ENCODE measurements around the gene UBASH3B.
A peak's percentile ranks its signal among the peaks of the same experiment; 100 is the strongest.

UBASH3B gene

DNA sequence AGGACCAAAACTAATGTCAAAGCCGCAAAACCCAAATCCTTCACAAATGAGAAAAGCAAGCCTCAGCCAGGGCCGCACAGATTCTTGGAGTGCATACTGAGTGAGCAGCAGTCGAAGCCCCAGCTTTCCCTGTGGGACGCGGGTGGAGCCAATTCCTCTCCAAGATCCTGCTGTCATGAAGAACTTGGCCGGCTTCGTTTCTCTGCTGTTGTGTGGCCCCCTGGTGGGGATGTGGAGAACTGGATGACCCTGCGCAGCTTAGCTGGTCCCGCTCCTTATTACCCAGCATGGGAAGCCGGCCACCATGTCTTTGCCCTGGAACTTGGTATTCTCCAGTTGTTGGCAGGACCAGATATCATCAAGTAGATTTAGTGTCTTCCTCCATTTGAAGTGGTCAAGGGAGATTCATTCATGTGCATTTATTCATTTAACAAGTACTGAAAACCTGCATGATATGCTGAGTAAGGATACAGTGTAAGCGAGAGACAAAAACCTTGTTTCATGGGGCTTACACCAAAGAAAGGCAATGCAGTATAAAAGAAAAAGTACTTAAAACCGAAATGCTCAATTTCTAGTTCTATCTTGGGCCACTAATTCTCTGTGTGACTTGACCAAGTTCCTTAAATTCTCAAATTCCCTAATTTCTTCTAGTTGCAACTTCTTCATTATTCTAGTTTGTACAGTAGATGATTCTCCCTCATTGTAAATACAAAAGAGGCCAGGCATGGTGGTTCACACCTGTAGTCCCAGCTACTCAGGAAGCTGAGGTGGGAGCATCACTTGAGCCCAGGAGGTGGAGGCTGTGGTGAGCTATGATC lies 126.1 kb downstream of the UBASH3B start:
- Histone ChIP-seq H3K27me3 (replicated peaks; ENCODE audit: insufficient read depth, low read length) (no peaks in the 10 kb centered on the region), H3K9ac (ENCODE audit: low read length) (no peak overlapping the region), H3K4me1 (ENCODE audit: low read length) (no peaks in the 10 kb centered on the region), H4K20me1 (ENCODE audit: insufficient read depth, low read length) (no peaks in the 10 kb centered on the region), H3K9me2 (replicated peaks; ENCODE audit: insufficient read depth, low read length) (no peaks in the 10 kb centered on the region), H3K27ac (ENCODE audit: low read length) (no peak overlapping the region), H2AFZ (ENCODE audit: low read length) (no peak overlapping the region), H3K4me2 (ENCODE audit: low read depth, low read length) (no peak overlapping the region), H3K9me3 (replicated peaks; ENCODE audit: insufficient read depth, low read length) (no peaks in the 10 kb centered on the region), H3F3A (ENCODE audit: insufficient read depth, low read length) (no peaks in the 10 kb centered on the region), H3K36me3 (replicated peaks; ENCODE audit: insufficient read depth, low read length) (no peaks in the 10 kb centered on the region), H3K79me2 (ENCODE audit: low read length) (no peaks in the 10 kb centered on the region), H3K4me3 (ENCODE audit: low read length) (no peak overlapping the region)
- TF ChIP-seq EZH2 (optimal IDR thresholded peaks at IDR 0.05; ENCODE audit: low read depth, low read length) (no peak), EZH2phosphoT487 (IDR thresholded peaks at IDR 0.05; ENCODE audit: low read length) (no peak)
- TF ChIP-seq, protein P1, sequence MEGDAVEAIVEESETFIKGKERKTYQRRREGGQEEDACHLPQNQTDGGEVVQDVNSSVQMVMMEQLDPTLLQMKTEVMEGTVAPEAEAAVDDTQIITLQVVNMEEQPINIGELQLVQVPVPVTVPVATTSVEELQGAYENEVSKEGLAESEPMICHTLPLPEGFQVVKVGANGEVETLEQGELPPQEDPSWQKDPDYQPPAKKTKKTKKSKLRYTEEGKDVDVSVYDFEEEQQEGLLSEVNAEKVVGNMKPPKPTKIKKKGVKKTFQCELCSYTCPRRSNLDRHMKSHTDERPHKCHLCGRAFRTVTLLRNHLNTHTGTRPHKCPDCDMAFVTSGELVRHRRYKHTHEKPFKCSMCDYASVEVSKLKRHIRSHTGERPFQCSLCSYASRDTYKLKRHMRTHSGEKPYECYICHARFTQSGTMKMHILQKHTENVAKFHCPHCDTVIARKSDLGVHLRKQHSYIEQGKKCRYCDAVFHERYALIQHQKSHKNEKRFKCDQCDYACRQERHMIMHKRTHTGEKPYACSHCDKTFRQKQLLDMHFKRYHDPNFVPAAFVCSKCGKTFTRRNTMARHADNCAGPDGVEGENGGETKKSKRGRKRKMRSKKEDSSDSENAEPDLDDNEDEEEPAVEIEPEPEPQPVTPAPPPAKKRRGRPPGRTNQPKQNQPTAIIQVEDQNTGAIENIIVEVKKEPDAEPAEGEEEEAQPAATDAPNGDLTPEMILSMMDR (IDR thresholded peaks at IDR 0.05; ENCODE audit: low read length): peak; percentile 90
- peak; percentile 66 for DNase-seq

DNA sequence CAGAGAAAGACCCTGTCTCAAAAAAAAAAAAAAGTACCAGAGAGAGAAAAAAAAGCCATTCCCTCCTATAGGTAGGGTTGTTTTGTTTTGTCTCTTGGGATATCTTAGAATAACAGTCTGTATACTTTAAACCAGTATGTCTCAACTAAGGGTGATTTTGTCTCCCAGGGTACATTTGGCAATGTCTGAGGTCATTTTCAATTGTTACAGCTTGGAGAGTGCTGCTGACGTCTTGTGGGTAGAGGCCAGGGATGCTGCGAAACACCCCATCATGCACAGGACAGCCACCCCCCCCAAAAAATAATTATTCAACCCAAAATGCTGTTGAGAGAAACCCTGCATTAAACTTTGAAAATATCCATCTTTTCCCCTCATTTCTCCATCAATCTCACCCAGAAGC lies 126.7 kb downstream of the UBASH3B start:
- Histone ChIP-seq H3K79me2 (ENCODE audit: low read length) (no peaks in the 10 kb centered on the region), H4K20me1 (ENCODE audit: insufficient read depth, low read length) (no peaks in the 10 kb centered on the region), H3K27me3 (replicated peaks; ENCODE audit: insufficient read depth, low read length) (no peaks in the 10 kb centered on the region), H3K9me2 (replicated peaks; ENCODE audit: insufficient read depth, low read length) (no peaks in the 10 kb centered on the region), H2AFZ (ENCODE audit: low read length) (no peak overlapping the region), H3K9me3 (replicated peaks; ENCODE audit: insufficient read depth, low read length) (no peaks in the 10 kb centered on the region), H3F3A (ENCODE audit: insufficient read depth, low read length) (no peaks in the 10 kb centered on the region), H3K27ac (ENCODE audit: low read length) (no peak overlapping the region), H3K4me1 (ENCODE audit: low read length) (no peaks in the 10 kb centered on the region), H3K4me2 (ENCODE audit: low read depth, low read length) (no peak overlapping the region), H3K4me3 (ENCODE audit: low read length) (no peak overlapping the region), H3K36me3 (replicated peaks; ENCODE audit: insufficient read depth, low read length) (no peaks in the 10 kb centered on the region), H3K9ac (ENCODE audit: low read length) (no peak overlapping the region)
- DNase-seq: no peak
- TF ChIP-seq EZH2phosphoT487 (IDR thresholded peaks at IDR 0.05; ENCODE audit: low read length) (no peak), EZH2 (optimal IDR thresholded peaks at IDR 0.05; ENCODE audit: low read depth, low read length) (no peak)
- TF ChIP-seq, protein P1 (IDR thresholded peaks at IDR 0.05; ENCODE audit: low read length): no peak

DNA sequence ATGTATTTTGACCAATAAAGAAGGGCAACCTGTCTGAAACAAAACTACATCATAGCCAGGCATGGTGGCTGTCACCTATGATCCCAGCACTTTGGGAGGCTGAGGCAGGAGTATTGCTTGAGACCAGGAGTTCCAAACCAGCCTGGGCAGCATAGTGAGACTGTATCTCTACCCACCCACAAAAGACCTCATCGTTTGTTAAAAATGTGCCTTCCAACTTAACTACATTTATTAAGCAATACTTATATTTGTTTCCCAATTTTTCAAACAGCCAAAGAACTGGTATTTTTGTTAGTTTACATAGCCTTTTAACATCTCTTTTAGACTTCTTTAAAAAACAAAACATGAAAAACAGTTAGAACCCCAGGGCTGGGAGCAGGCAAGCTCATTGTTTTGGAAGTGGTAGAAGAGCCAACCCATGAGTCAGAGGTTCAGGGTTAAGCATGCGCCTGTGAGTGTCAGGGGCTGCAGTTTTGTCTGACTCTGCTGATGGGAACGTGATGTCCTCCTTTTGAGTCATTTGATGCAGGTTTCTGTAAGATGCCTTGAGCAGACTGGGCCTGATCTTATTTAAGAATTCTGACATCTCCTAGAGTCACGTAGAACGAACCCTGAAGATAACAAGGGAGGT lies 128.9 kb downstream of the UBASH3B start:
- TF ChIP-seq, protein P1 (IDR thresholded peaks at IDR 0.05; ENCODE audit: low read length): no peak
- TF ChIP-seq EZH2phosphoT487 (IDR thresholded peaks at IDR 0.05; ENCODE audit: low read length): no peak
- no peak for TF ChIP-seq EZH2 (optimal IDR thresholded peaks at IDR 0.05; ENCODE audit: low read depth, low read length)
- Histone ChIP-seq H3K9me3 (replicated peaks; ENCODE audit: insufficient read depth, low read length) (no peaks in the 10 kb centered on the region), H3K4me3 (ENCODE audit: low read length) (no peak overlapping the region), H3K9ac (ENCODE audit: low read length) (no peak overlapping the region), H4K20me1 (ENCODE audit: insufficient read depth, low read length) (no peaks in the 10 kb centered on the region), H3K79me2 (ENCODE audit: low read length) (no peaks in the 10 kb centered on the region), H3K36me3 (replicated peaks; ENCODE audit: insufficient read depth, low read length) (no peaks in the 10 kb centered on the region), H3K4me1 (ENCODE audit: low read length) (no peaks in the 10 kb centered on the region), H3K4me2 (ENCODE audit: low read depth, low read length) (no peak overlapping the region), H3K9me2 (replicated peaks; ENCODE audit: insufficient read depth, low read length) (no peaks in the 10 kb centered on the region), H2AFZ (ENCODE audit: low read length) (no peak overlapping the region), H3K27me3 (replicated peaks; ENCODE audit: insufficient read depth, low read length) (no peaks in the 10 kb centered on the region), H3F3A (ENCODE audit: insufficient read depth, low read length) (no peaks in the 10 kb centered on the region), H3K27ac (ENCODE audit: low read length) (no peak overlapping the region)
- DNase-seq: no peak

Data from MM.1S (cell line).